ENCODE data around the gene PHACTR1. TPM values are rescaled to one million over a fixed set of nuclear protein-coding genes. Genes with fewer than 3 reads are reported as not detected.

Gene PHACTR1
- total RNA-seq, 1 donor from 2014 or later = 8.5 TPM

GRCh38 chr6:13077117-13077516 is 360.6 kb downstream of the PHACTR1 start:
- Mint-ChIP-seq H3K9me3 (ENCODE audit: unreplicated experiment) (no peaks in the 10 kb centered on the region), H3K36me3 (ENCODE audit: low read depth, unreplicated experiment) (peaks cover 1% of the 10 kb centered on the region), H3K4me1 (ENCODE audit: low read depth, unreplicated experiment) (peaks cover 4% of the 10 kb centered on the region), H3K4me3 (ENCODE audit: unreplicated experiment) (no peak overlapping the region), H3K27ac (ENCODE audit: unreplicated experiment) (no peak overlapping the region), H3K27me3 (ENCODE audit: low read depth, unreplicated experiment) (no peaks in the 10 kb centered on the region)
- H3K79me2 ChIP-seq (ENCODE audit: insufficient read depth, low read length) = no peaks in the 10 kb centered on the region
- H3K4me3 ChIP-seq (ENCODE audit: insufficient read depth, low read depth, low read length) = no peak overlapping the region
- no peak for DNase-seq (ENCODE audit: low read depth)
- H3K36me3 ChIP-seq (ENCODE audit: insufficient read depth, low read length) = no peaks in the 10 kb centered on the region
- no peak for FAIRE-seq
- H3K27me3 ChIP-seq (ENCODE audit: insufficient read depth, low read length) = no peaks in the 10 kb centered on the region
- H3K4me2 ChIP-seq (ENCODE audit: low read length) = no peak overlapping the region
- H3K9ac ChIP-seq (ENCODE audit: low read length) = no peak overlapping the region
- H2AFZ ChIP-seq (ENCODE audit: low read depth, low read length) = no peak overlapping the region
- H4K20me1 ChIP-seq (ENCODE audit: insufficient read depth, low read length) = no peaks in the 10 kb centered on the region
- TF ChIP-seq EZH2 (IDR thresholded peaks at IDR 0.05; ENCODE audit: insufficient read depth, low read length) = no peak
- TF ChIP-seq, protein P1, sequence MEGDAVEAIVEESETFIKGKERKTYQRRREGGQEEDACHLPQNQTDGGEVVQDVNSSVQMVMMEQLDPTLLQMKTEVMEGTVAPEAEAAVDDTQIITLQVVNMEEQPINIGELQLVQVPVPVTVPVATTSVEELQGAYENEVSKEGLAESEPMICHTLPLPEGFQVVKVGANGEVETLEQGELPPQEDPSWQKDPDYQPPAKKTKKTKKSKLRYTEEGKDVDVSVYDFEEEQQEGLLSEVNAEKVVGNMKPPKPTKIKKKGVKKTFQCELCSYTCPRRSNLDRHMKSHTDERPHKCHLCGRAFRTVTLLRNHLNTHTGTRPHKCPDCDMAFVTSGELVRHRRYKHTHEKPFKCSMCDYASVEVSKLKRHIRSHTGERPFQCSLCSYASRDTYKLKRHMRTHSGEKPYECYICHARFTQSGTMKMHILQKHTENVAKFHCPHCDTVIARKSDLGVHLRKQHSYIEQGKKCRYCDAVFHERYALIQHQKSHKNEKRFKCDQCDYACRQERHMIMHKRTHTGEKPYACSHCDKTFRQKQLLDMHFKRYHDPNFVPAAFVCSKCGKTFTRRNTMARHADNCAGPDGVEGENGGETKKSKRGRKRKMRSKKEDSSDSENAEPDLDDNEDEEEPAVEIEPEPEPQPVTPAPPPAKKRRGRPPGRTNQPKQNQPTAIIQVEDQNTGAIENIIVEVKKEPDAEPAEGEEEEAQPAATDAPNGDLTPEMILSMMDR (IDR thresholded peaks at IDR 0.05; ENCODE audit: insufficient read depth, low read depth, low read length) = no peak
- H3K27ac ChIP-seq (ENCODE audit: low read depth, low read length) = no peak overlapping the region
- H3K9me3 ChIP-seq (ENCODE audit: insufficient read depth, low read depth, low read length) = no peaks in the 10 kb centered on the region
- no peaks in the 10 kb centered on the region for H3K4me1 ChIP-seq (ENCODE audit: insufficient read depth, low read length)

- no peaks in the 10 kb centered on the region for H3K27me3 Mint-ChIP-seq (ENCODE audit: low read depth, unreplicated experiment)
- Histone ChIP-seq H3K4me3 (ENCODE audit: insufficient read depth, low read depth, low read length) (no peak overlapping the region), H3K4me2 (ENCODE audit: low read length) (no peak overlapping the region), H3K36me3 (ENCODE audit: insufficient read depth, low read length) (no peaks in the 10 kb centered on the region), H2AFZ (ENCODE audit: low read depth, low read length) (no peak overlapping the region), H3K4me1 (ENCODE audit: insufficient read depth, low read length) (no peaks in the 10 kb centered on the region), H3K27ac (ENCODE audit: low read depth, low read length) (no peak overlapping the region), H4K20me1 (ENCODE audit: insufficient read depth, low read length) (no peaks in the 10 kb centered on the region), H3K79me2 (ENCODE audit: insufficient read depth, low read length) (no peaks in the 10 kb centered on the region), H3K9me3 (ENCODE audit: insufficient read depth, low read depth, low read length) (no peaks in the 10 kb centered on the region), H3K9ac (ENCODE audit: low read length) (no peak overlapping the region), H3K27me3 (ENCODE audit: insufficient read depth, low read length) (no peaks in the 10 kb centered on the region)
- peaks cover 1% of the 10 kb centered on the region for H3K36me3 Mint-ChIP-seq (ENCODE audit: low read depth, unreplicated experiment)
- no peak overlapping the region for H3K4me3 Mint-ChIP-seq (ENCODE audit: unreplicated experiment)
- H3K27ac Mint-ChIP-seq (ENCODE audit: unreplicated experiment) = no peak overlapping the region
- peaks cover 4% of the 10 kb centered on the region for H3K4me1 Mint-ChIP-seq (ENCODE audit: low read depth, unreplicated experiment)
- no peak for FAIRE-seq
- peaks cover 2% of the 10 kb centered on the region for H3K9me3 Mint-ChIP-seq (ENCODE audit: unreplicated experiment)
- no peak for DNase-seq (ENCODE audit: low read depth)
- no peak for TF ChIP-seq EZH2 (IDR thresholded peaks at IDR 0.05; ENCODE audit: insufficient read depth, low read length)
- TF ChIP-seq, protein P1 (IDR thresholded peaks at IDR 0.05; ENCODE audit: insufficient read depth, low read depth, low read length) = no peak
Measured at GRCh38 chr6:13079096-13079723, 362.6 kb downstream of the PHACTR1 start.

DNA sequence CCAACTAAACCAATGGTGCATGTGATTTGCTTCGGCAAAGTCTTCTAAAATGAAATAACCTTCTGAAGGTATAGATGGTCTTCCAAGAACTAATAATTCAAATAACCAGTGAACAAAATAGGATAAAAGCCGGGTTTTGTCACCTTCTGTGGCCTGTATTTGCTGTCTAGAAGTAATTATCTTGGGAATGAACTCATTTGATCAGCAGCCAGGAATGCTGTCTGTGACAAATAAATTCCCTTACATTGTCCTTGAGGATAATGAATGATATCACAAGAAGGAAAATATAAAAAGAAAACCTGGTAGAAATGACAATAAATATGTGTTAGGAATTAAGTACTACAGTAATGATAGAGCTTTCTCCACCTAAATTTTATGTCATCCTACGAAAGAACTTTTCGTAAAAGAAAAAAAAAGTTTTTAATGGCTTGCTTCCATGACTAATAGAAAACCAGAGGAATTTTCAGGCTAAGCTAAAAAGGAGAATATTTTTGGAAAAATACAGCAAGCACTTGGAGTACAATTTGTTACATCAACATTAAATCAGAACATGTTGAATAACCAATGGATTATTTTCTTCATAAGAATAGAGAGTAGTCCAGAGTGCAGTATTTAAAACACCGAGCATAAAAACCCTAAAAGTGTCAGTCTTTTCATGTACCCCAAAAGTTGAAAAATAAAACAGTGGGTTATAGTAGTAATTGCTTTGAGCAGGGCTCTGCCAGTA is 364.1 kb downstream of the PHACTR1 start:
- Histone ChIP-seq H3K4me3 (ENCODE audit: insufficient read depth, low read depth, low read length) (no peak overlapping the region), H3K27ac (ENCODE audit: low read depth, low read length) (no peak overlapping the region), H3K4me1 (ENCODE audit: insufficient read depth, low read length) (no peaks in the 10 kb centered on the region), H4K20me1 (ENCODE audit: insufficient read depth, low read length) (no peaks in the 10 kb centered on the region), H3K27me3 (ENCODE audit: insufficient read depth, low read length) (no peaks in the 10 kb centered on the region), H3K9me3 (ENCODE audit: insufficient read depth, low read depth, low read length) (no peaks in the 10 kb centered on the region), H3K9ac (ENCODE audit: low read length) (no peak overlapping the region), H3K36me3 (ENCODE audit: insufficient read depth, low read length) (no peaks in the 10 kb centered on the region), H3K79me2 (ENCODE audit: insufficient read depth, low read length) (no peaks in the 10 kb centered on the region), H3K4me2 (ENCODE audit: low read length) (no peak overlapping the region), H2AFZ (ENCODE audit: low read depth, low read length) (no peak overlapping the region)
- Mint-ChIP-seq H3K4me1 (ENCODE audit: low read depth, unreplicated experiment) (peaks cover 4% of the 10 kb centered on the region), H3K9me3 (ENCODE audit: unreplicated experiment) (peaks cover 2% of the 10 kb centered on the region), H3K27me3 (ENCODE audit: low read depth, unreplicated experiment) (no peaks in the 10 kb centered on the region), H3K4me3 (ENCODE audit: unreplicated experiment) (no peak overlapping the region), H3K36me3 (ENCODE audit: low read depth, unreplicated experiment) (peaks cover 1% of the 10 kb centered on the region), H3K27ac (ENCODE audit: unreplicated experiment) (no peak overlapping the region)
- FAIRE-seq (no peak), DNase-seq (ENCODE audit: low read depth) (no peak)
- TF ChIP-seq EZH2 (IDR thresholded peaks at IDR 0.05; ENCODE audit: insufficient read depth, low read length) = no peak
- TF ChIP-seq, protein P1 (IDR thresholded peaks at IDR 0.05; ENCODE audit: insufficient read depth, low read depth, low read length) = no peak

All from astrocyte (in vitro differentiated cells and primary cell).